Measurements from ENCODE around the gene DUSP7.

DNA sequence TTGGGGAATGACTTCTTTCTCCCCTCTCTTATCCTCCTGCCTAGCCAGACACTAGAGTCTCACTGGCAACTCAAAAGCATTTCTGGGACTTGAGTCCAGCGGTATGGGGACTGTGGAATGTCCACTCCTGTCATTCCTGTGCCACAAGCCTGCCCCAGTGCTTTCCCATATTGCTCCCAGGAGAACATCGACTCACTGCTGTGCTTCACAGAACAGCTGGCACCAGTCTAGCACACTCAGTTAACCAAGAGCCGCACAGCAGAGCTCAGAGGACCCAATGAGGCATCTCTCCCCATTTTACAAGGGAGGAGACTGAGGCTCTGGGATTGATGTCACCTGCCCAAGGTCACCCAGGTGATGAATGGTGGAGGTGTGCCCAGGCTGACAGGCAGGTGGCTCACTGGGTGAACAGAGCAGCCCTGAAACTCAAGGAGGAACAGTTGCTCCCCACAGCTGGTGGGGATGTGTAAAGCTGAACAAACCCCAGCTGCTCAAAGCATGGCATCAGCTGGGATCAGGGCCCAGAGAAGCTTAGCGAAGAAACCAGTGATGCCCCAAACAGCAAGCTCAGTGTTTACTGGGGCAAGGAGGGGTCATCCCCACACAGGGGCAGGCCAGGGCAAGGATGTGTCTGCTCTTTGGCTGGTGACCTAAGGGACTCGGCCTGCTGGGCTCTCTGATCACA lies 35.4 kb upstream of the DUSP7 start:
- TF ChIP-seq, protein P1, sequence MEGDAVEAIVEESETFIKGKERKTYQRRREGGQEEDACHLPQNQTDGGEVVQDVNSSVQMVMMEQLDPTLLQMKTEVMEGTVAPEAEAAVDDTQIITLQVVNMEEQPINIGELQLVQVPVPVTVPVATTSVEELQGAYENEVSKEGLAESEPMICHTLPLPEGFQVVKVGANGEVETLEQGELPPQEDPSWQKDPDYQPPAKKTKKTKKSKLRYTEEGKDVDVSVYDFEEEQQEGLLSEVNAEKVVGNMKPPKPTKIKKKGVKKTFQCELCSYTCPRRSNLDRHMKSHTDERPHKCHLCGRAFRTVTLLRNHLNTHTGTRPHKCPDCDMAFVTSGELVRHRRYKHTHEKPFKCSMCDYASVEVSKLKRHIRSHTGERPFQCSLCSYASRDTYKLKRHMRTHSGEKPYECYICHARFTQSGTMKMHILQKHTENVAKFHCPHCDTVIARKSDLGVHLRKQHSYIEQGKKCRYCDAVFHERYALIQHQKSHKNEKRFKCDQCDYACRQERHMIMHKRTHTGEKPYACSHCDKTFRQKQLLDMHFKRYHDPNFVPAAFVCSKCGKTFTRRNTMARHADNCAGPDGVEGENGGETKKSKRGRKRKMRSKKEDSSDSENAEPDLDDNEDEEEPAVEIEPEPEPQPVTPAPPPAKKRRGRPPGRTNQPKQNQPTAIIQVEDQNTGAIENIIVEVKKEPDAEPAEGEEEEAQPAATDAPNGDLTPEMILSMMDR (conservative IDR thresholded peaks at IDR 0.05 in 1 of 2, IDR thresholded peaks at IDR 0.05 in 1 of 2; ENCODE audit: extremely low read depth in 1 of 2, insufficient read depth in 1 of 2, low read depth in 1 of 2, low read length in 2 of 2) = no peak
- TF ChIP-seq EZH2 (IDR thresholded peaks at IDR 0.05; ENCODE audit: borderline replicate concordance, low read length) = no peak
